22Rv1 (cell line): ENCODE data around the gene CFAP46.

Experiments used
- CTCF ChIP-seq: fragments of 450-650 bp; IDR thresholded peaks from 2 replicates; pipeline ENCODE4 v1.5.1; 2017; ENCODE audit warnings: mild to moderate bottlenecking
- ZFX ChIP-seq: fragments of 450-650 bp; IDR thresholded peaks from 2 replicates; pipeline ENCODE4 v1.6.1; 2017; ENCODE audit warnings: antibody characterized with exemption, borderline replicate concordance

DNA sequence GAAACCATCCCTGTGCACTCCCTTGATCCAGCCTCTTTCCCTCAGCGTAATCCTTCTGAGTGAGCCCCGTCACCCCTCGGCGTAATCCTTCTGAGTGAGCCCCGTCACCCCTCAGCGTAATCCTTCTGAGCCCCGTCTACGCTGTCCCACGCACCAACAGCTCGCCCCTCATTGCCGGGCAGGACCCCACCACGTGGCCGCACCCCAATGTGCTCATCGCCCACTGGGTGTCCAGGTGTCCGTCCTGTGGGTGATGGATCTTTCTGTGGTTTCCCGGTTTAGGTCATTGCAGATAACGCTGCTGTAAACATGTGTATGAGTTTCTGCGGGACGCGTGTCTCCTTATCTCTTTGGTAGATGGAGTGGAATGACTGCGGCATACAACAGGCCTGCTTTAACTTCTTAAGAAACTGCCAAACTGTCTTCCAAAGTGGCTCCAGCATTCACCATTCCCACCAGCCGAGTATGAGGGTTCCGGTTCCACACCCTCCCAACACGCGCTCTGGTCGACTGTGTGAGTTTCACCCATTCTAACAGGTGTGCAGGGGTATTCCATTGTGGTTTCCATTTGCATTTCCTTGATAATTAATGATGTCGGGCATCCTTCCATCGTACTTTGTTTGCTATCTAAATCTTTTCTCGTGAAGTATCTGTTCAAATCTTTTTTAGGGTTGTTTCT, 114.4 kb downstream of the CFAP46 start:
- TF ChIP-seq CTCF, result no peak
- TF ChIP-seq ZFX, result no peak
